Kidney epithelial cell (primary cell): Measurements from ENCODE around the gene AIF1. TPM values are rescaled to one million over a fixed set of nuclear protein-coding genes. Genes with fewer than 3 reads are reported as not detected.

Source experiments
- DNase-seq: peaks from one replicate; pipeline ENCODE4 v3.0.0-alpha.2; 2010; ENCODE audit warnings: low read depth
- H3K27me3 ChIP-seq: 2 replicates; pipeline ENCODE4 v1.6.0; 2011; ENCODE audit warnings: low read length; ENCODE audit not compliant: control insufficient read depth, insufficient read depth
- H3K36me3 ChIP-seq: 2 replicates; pipeline ENCODE4 v1.5.1; 2011; ENCODE audit warnings: low read length; ENCODE audit not compliant: control insufficient read depth, insufficient read depth
- H3K4me3 ChIP-seq: 2 replicates; pipeline ENCODE4 v1.5.1; 2011; ENCODE audit warnings: low read depth, mild to moderate bottlenecking, control low read depth, low read length
- total RNA-seq: library from RNA; depleted of rRNA; stranded (reverse); fragments of >200 nt; gene quantifications from 2 replicates; pipeline ENCODE4 v1.2.3, GENCODE V29; 2015
- TF ChIP-seq, protein P1 (sequence below): IDR thresholded peaks from 2 replicates; pipeline ENCODE4 v1.5.1; 2011; ENCODE audit warnings: mild to moderate bottlenecking, moderate library complexity, low read length, control low read depth, inconsistent platforms; ENCODE audit not compliant: insufficient read depth, poor library complexity, severe bottlenecking

Gene AIF1
- total RNA-seq, 1 donor from 2014 or later, result 0.33 TPM

- no peaks in the 10 kb centered on the region for H3K36me3 ChIP-seq
- DNase-seq, result no peak
- TF ChIP-seq, protein P1, sequence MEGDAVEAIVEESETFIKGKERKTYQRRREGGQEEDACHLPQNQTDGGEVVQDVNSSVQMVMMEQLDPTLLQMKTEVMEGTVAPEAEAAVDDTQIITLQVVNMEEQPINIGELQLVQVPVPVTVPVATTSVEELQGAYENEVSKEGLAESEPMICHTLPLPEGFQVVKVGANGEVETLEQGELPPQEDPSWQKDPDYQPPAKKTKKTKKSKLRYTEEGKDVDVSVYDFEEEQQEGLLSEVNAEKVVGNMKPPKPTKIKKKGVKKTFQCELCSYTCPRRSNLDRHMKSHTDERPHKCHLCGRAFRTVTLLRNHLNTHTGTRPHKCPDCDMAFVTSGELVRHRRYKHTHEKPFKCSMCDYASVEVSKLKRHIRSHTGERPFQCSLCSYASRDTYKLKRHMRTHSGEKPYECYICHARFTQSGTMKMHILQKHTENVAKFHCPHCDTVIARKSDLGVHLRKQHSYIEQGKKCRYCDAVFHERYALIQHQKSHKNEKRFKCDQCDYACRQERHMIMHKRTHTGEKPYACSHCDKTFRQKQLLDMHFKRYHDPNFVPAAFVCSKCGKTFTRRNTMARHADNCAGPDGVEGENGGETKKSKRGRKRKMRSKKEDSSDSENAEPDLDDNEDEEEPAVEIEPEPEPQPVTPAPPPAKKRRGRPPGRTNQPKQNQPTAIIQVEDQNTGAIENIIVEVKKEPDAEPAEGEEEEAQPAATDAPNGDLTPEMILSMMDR, result no peak
- H3K4me3 ChIP-seq, result no peak overlapping the region
- H3K27me3 ChIP-seq, result no peaks in the 10 kb centered on the region
Measured at GRCh38 chr6:31607317-31607716, 7.7 kb upstream of the AIF1 start.

DNA sequence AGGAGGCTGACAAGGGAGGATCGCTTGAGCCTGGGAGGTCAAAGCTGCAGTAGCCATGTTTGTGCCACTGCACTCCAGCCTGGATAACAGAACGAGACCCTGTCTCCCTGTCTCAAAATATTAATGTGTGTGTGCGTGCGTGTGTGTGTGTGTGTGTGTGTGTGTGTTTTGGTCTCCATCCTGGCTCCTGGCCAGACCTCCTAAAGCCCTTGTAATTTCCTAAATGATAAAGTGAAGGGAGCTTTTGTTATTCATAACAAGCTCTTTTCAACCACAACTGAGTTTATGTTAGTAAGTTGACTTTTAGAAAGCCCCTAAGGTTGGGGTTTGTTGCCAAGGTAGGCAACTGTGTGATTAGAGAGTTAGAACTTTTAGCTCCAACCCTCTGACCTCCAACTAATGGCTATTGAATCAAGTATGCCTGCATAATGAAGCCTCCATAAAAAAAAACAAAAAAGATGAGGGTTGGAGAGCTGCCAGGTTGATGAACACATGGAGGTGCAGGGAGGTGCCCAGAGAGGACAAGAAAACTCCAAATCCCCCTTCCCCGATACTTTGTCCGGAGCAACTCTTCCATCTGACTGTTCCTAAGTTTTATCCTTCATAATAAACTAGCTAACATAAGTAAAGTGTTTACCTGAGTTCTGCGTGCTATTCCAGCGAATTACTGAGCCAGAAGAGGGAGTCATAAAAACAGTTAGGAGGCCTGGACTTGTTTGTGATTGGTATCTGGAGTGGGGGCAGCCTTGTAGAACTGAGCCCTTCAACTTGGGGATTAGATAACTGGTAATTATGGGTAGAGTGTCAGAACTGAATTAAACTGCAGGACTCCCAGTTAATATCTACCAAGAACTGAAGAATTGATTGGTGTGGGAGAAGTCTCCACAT lies 5.3 kb upstream of the AIF1 start:
- TF ChIP-seq, protein P1, result no peak
- Histone ChIP-seq H3K36me3 (no peaks in the 10 kb centered on the region), H3K4me3 (no peak overlapping the region), H3K27me3 (no peaks in the 10 kb centered on the region)
- DNase-seq, result no peak

DNA sequence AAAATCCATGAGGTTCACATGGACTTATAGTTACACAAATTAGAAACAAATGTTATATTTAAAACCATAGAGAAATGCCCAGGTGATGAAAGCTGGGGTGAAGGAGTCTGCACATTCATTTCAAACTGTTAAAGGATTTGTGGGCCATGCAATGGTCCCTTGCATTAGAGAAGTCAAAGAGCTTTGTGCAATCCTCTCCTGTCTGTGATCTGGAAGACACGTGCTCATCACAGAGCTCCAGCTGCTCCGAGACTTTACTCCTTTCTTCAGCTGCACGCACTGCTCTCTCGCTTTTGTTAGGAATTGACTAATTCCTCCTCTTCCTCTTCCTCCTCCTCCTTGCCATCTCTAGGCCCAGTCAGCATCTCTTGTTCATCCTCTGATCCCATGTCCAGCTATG lies 4.1 kb upstream of the AIF1 start:
- TF ChIP-seq, protein P1, result no peak
- DNase-seq, result no peak
- H3K36me3 ChIP-seq, result no peaks in the 10 kb centered on the region
- H3K4me3 ChIP-seq, result no peak overlapping the region
- no peaks in the 10 kb centered on the region for H3K27me3 ChIP-seq

DNA sequence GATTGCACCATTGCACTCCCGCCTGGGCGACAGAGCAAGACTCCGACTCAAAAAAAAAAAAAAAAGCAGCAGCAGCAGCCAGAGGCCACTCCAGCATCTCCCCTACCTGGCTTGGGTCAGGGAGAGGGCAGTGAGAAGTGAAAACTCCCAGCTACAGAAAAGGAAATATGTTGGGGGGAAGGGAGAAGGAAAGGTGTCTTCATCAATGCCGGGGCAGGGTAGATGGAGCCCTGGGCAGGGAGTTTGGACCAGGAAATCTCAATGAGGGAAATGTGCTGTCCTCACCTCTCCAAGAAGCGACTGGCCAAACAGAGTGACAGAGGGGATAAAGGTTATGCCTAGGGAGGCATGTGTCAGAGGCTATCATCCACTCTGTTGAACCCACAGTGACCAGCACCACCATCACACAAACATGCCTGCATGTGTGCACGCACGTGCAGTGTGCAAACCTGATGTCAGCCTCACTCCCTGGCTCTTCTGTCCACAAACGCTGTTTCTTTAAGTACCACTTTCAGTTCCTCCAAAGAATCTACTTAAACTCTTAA lies 887 bp upstream of the AIF1 start:
- H3K27me3 ChIP-seq, result no peaks in the 10 kb centered on the region
- TF ChIP-seq, protein P1, result no peak
- no peak for DNase-seq
- no peaks in the 10 kb centered on the region for H3K36me3 ChIP-seq
- H3K4me3 ChIP-seq, result no peak overlapping the region

DNA sequence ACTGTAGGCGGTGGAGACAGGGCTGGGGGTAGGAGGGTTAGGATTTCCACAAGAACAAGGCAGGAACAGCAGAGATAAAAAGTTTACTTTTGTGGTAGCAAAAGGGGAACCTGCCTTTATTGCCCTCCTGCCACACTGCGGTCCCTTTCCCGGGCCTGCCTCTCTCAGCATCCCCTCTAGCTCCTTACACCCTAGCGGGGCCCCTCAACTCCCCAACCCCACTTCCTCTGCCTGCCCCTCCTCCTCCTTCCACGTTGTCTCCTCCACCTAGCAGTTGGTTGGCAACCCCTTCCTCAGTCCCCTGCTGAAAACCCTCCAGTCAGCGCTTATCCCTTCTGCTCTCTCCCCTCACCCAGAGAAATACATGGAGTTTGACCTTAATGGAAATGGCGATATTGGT lies 714 bp downstream of the AIF1 start:
- no peak for DNase-seq
- Histone ChIP-seq H3K27me3 (no peaks in the 10 kb centered on the region), H3K36me3 (no peaks in the 10 kb centered on the region), H3K4me3 (no peak overlapping the region)
- TF ChIP-seq, protein P1, result no peak
